SK-N-SH treated with all-trans-retinoic acid at 6 μM for 48 hours (cell line): Measurements from ENCODE around the gene SPOP.

Experiments used
- ATAC-seq: fragments of 200-7000 bp; cut with Tn5 transposase; 3 replicates; pipeline ENCODE4 v1.9.1; 2020; ENCODE audit warnings: mild to moderate bottlenecking, moderate library complexity
- ARNTL ChIP-seq: fragments of 450-650 bp; formaldehyde crosslinking; IDR thresholded peaks from 2 replicates; pipeline ENCODE4 v1.5.0; 2020; ENCODE audit warnings: low read depth, mild to moderate bottlenecking, moderate library complexity, borderline replicate concordance
- BACH2 ChIP-seq: fragments of 250-450 bp; sonication (Bioruptor Pico); IDR thresholded peaks from 2 replicates; pipeline ENCODE4 v1.9.0; 2021; ENCODE audit warnings: mild to moderate bottlenecking, borderline replicate concordance
- CSDC2 ChIP-seq: fragments of 250-450 bp; sonication (Bioruptor Pico); IDR thresholded peaks from 2 replicates; pipeline ENCODE4 v1.5.0; 2020; ENCODE audit warnings: mild to moderate bottlenecking, moderate library complexity
- ESRRG ChIP-seq: fragments of 250-450 bp; sonication (Bioruptor Pico); IDR thresholded peaks from 2 replicates; pipeline ENCODE4 v1.6.1; 2021; ENCODE audit warnings: mild to moderate bottlenecking
- GLIS3 ChIP-seq: fragments of 250-450 bp; sonication (Bioruptor Pico); IDR thresholded peaks from 2 replicates; pipeline ENCODE4 v1.5.0; 2020; ENCODE audit warnings: mild to moderate bottlenecking, moderate library complexity
- ISL1 ChIP-seq: fragments of 250-450 bp; sonication (Bioruptor Pico); IDR thresholded peaks from 2 replicates; pipeline ENCODE4 v2.1.2; 2022; ENCODE audit warnings: mild to moderate bottlenecking, moderate library complexity
- PPARA ChIP-seq: fragments of 250-450 bp; sonication (Bioruptor Pico); IDR thresholded peaks from 2 replicates; pipeline ENCODE4 v1.5.0; 2020; ENCODE audit warnings: mild to moderate bottlenecking, borderline replicate concordance
- RARB ChIP-seq: fragments of 250-450 bp; sonication (Bioruptor Pico); IDR thresholded peaks from 2 replicates; pipeline ENCODE4 v1.8.0; 2021; ENCODE audit warnings: mild to moderate bottlenecking, moderate library complexity
- SNAI2 ChIP-seq: fragments of 250-450 bp; sonication (Bioruptor Pico); IDR thresholded peaks from 2 replicates; pipeline ENCODE4 v1.5.0; 2020; ENCODE audit warnings: mild to moderate bottlenecking, moderate library complexity
- TCF4 ChIP-seq: fragments of 250-450 bp; sonication (Bioruptor Pico); IDR thresholded peaks from 2 replicates; pipeline ENCODE4 v1.8.0; 2021; ENCODE audit warnings: mild to moderate bottlenecking, moderate library complexity, borderline replicate concordance
- TOX ChIP-seq: fragments of 250-450 bp; sonication (Bioruptor Pico); IDR thresholded peaks from 2 replicates; pipeline ENCODE4 v1.8.0; 2021; ENCODE audit warnings: mild to moderate bottlenecking, moderate library complexity, borderline replicate concordance
- ZC3H10 ChIP-seq: fragments of 250-450 bp; sonication (Bioruptor Pico); IDR thresholded peaks from 2 replicates; pipeline ENCODE4 v1.5.1; 2021; ENCODE audit warnings: mild to moderate bottlenecking, moderate library complexity
- ZFP3 ChIP-seq: fragments of 250-450 bp; sonication (Bioruptor Pico); IDR thresholded peaks from 2 replicates; pipeline ENCODE4 v1.5.0; 2020; ENCODE audit warnings: mild to moderate bottlenecking, moderate library complexity
- ZFP30 ChIP-seq: fragments of 450-650 bp; formaldehyde crosslinking; IDR thresholded peaks from 2 replicates; pipeline ENCODE4 v1.5.0; 2022; ENCODE audit warnings: mild to moderate bottlenecking, moderate library complexity
- ZNF565 ChIP-seq: fragments of 450-650 bp; formaldehyde crosslinking; conservative IDR thresholded peaks from 2 replicates; pipeline ENCODE4 v1.5.0; 2020; ENCODE audit warnings: low read depth, mild to moderate bottlenecking, moderate library complexity
- ZNF70 ChIP-seq: fragments of 450-650 bp; formaldehyde crosslinking; IDR thresholded peaks from 2 replicates; pipeline ENCODE4 v1.5.0; 2020; ENCODE audit warnings: mild to moderate bottlenecking, moderate library complexity
- ZNF8 ChIP-seq: fragments of 450-650 bp; formaldehyde crosslinking; IDR thresholded peaks from 2 replicates; pipeline ENCODE4 v1.5.0; 2020; ENCODE audit warnings: mild to moderate bottlenecking, moderate library complexity
- TF ChIP-seq, protein P1 (sequence below): fragments of 250-450 bp; sonication (Bioruptor Pico); IDR thresholded peaks from 2 replicates; pipeline ENCODE4 v1.5.0; 2020; ENCODE audit warnings: mild to moderate bottlenecking, moderate library complexity
- TF ChIP-seq, protein P2 (sequence below): fragments of 250-450 bp; sonication (Bioruptor Pico); IDR thresholded peaks from 2 replicates; pipeline ENCODE4 v1.5.1; 2020; ENCODE audit warnings: low read depth, mild to moderate bottlenecking, moderate library complexity
- TF ChIP-seq, protein P3 (sequence below): fragments of 250-450 bp; sonication (Bioruptor Pico); IDR thresholded peaks from 2 replicates; pipeline ENCODE4 v1.8.0; 2021; ENCODE audit warnings: low read depth, mild to moderate bottlenecking, moderate library complexity, borderline replicate concordance

The SPOP gene

GRCh38 chr17:49637739-49638138 is 40.2 kb downstream of the SPOP start:
- no peak for ATAC-seq
- TF ChIP-seq, protein P1, sequence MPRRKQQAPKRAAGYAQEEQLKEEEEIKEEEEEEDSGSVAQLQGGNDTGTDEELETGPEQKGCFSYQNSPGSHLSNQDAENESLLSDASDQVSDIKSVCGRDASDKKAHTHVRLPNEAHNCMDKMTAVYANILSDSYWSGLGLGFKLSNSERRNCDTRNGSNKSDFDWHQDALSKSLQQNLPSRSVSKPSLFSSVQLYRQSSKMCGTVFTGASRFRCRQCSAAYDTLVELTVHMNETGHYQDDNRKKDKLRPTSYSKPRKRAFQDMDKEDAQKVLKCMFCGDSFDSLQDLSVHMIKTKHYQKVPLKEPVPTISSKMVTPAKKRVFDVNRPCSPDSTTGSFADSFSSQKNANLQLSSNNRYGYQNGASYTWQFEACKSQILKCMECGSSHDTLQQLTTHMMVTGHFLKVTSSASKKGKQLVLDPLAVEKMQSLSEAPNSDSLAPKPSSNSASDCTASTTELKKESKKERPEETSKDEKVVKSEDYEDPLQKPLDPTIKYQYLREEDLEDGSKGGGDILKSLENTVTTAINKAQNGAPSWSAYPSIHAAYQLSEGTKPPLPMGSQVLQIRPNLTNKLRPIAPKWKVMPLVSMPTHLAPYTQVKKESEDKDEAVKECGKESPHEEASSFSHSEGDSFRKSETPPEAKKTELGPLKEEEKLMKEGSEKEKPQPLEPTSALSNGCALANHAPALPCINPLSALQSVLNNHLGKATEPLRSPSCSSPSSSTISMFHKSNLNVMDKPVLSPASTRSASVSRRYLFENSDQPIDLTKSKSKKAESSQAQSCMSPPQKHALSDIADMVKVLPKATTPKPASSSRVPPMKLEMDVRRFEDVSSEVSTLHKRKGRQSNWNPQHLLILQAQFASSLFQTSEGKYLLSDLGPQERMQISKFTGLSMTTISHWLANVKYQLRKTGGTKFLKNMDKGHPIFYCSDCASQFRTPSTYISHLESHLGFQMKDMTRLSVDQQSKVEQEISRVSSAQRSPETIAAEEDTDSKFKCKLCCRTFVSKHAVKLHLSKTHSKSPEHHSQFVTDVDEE (CRISPR knock-in tag), result no peak
- TF ChIP-seq ARNTL (CRISPR knock-in tag) (no peak), ZNF8 (CRISPR knock-in tag) (no peak), BACH2 (no peak), TCF4 (CRISPR knock-in tag) (no peak), ESRRG (CRISPR knock-in tag) (no peak), SNAI2 (CRISPR knock-in tag) (no peak), ZNF565 (CRISPR knock-in tag) (no peak), PPARA (CRISPR knock-in tag) (no peak), GLIS3 (no peak), ZFP30 (CRISPR knock-in tag) (no peak), ZFP3 (CRISPR knock-in tag) (no peak), ZNF70 (no peak), ZC3H10 (no peak)
- TF ChIP-seq, protein P2, sequence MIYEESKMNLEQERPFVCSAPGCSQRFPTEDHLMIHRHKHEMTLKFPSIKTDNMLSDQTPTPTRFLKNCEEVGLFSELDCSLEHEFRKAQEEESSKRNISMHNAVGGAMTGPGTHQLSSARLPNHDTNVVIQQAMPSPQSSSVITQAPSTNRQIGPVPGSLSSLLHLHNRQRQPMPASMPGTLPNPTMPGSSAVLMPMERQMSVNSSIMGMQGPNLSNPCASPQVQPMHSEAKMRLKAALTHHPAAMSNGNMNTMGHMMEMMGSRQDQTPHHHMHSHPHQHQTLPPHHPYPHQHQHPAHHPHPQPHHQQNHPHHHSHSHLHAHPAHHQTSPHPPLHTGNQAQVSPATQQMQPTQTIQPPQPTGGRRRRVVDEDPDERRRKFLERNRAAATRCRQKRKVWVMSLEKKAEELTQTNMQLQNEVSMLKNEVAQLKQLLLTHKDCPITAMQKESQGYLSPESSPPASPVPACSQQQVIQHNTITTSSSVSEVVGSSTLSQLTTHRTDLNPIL (CRISPR knock-in tag), result no peak

GRCh38 chr17:49637050-49637449 is 40.8 kb downstream of the SPOP start:
- peak; percentile 53 for ATAC-seq
- no peak for TF ChIP-seq ZNF8 (CRISPR knock-in tag)
- no peak for TF ChIP-seq TCF4 (CRISPR knock-in tag)
- TF ChIP-seq, protein P2 (CRISPR knock-in tag), result no peak
- TF ChIP-seq SNAI2 (CRISPR knock-in tag), result no peak
- no peak for TF ChIP-seq ZNF70
- TF ChIP-seq ZFP3 (CRISPR knock-in tag), result no peak
- TF ChIP-seq ZC3H10, result no peak
- no peak for TF ChIP-seq GLIS3
- no peak for TF ChIP-seq BACH2
- TF ChIP-seq PPARA (CRISPR knock-in tag), result no peak
- TF ChIP-seq ISL1 (CRISPR knock-in tag), result no peak
- no peak for TF ChIP-seq ARNTL (CRISPR knock-in tag)
- no peak for TF ChIP-seq ZNF565 (CRISPR knock-in tag)
- no peak for TF ChIP-seq CSDC2 (CRISPR knock-in tag)
- no peak for TF ChIP-seq TOX (CRISPR knock-in tag)
- TF ChIP-seq RARB (CRISPR knock-in tag), result no peak
- TF ChIP-seq, protein P1 (CRISPR knock-in tag), result no peak
- TF ChIP-seq, protein P3, sequence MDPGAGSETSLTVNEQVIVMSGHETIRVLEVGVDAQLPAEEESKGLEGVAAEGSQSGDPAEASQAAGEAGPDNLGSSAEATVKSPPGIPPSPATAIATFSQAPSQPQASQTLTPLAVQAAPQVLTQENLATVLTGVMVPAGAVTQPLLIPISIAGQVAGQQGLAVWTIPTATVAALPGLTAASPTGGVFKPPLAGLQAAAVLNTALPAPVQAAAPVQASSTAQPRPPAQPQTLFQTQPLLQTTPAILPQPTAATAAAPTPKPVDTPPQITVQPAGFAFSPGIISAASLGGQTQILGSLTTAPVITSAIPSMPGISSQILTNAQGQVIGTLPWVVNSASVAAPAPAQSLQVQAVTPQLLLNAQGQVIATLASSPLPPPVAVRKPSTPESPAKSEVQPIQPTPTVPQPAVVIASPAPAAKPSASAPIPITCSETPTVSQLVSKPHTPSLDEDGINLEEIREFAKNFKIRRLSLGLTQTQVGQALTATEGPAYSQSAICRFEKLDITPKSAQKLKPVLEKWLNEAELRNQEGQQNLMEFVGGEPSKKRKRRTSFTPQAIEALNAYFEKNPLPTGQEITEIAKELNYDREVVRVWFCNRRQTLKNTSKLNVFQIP (CRISPR knock-in tag), result no peak

DNA sequence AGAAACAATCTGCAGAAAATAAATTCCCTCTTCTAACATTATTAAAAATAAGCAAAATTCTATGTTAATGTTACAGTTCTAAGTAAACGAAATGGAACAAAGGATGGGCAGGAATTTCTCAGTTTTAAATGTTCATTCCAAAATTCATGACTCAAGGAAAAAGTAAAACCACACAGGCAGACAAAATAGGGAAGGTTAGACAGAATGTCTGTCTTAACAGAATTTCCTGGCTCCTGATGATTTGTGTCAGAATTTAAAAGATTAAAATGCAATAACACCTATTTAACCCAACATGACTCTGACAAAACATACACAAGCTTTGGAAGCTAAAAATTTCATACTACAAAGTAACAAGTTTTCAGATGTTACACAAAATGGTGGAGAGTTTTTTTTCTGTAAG is 42.8 kb downstream of the SPOP start:
- ATAC-seq, result no peak
- TF ChIP-seq, protein P3 (CRISPR knock-in tag), result no peak
- TF ChIP-seq, protein P1 (CRISPR knock-in tag), result no peak
- TF ChIP-seq ARNTL (CRISPR knock-in tag), result no peak
- TF ChIP-seq CSDC2 (CRISPR knock-in tag), result no peak
- TF ChIP-seq TOX (CRISPR knock-in tag), result no peak
- TF ChIP-seq ISL1 (CRISPR knock-in tag), result no peak
- TF ChIP-seq ZNF8 (CRISPR knock-in tag), result no peak
- no peak for TF ChIP-seq BACH2
- TF ChIP-seq TCF4 (CRISPR knock-in tag), result no peak
- TF ChIP-seq ZNF70, result no peak
- no peak for TF ChIP-seq ZFP30 (CRISPR knock-in tag)
